ENCODE measurements around the gene BBOX1.

DNA sequence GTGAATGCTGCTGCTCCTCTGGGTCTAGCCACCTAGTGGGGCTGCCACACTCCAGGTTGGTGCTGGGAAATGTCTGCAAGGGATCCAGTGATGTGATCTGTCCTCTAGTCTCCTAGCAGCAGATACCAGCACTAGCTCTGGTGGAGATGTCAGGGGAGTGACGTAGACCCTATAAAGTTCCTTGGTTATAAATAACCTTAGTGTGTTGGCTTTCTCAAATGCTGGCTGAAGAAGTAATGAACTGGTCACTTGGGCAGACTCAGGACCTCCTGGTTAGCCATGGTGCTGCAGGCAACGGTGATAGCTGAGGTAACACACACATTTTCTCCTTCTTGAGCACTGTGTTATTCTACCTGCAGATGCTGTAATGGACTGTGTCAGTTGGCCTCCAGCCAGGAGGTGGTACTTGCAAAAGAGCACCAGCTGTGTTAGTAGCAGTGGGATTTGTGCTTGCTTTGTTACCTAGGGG is 35.5 kb downstream of the BBOX1 start:
- TF ChIP-seq, protein P1, sequence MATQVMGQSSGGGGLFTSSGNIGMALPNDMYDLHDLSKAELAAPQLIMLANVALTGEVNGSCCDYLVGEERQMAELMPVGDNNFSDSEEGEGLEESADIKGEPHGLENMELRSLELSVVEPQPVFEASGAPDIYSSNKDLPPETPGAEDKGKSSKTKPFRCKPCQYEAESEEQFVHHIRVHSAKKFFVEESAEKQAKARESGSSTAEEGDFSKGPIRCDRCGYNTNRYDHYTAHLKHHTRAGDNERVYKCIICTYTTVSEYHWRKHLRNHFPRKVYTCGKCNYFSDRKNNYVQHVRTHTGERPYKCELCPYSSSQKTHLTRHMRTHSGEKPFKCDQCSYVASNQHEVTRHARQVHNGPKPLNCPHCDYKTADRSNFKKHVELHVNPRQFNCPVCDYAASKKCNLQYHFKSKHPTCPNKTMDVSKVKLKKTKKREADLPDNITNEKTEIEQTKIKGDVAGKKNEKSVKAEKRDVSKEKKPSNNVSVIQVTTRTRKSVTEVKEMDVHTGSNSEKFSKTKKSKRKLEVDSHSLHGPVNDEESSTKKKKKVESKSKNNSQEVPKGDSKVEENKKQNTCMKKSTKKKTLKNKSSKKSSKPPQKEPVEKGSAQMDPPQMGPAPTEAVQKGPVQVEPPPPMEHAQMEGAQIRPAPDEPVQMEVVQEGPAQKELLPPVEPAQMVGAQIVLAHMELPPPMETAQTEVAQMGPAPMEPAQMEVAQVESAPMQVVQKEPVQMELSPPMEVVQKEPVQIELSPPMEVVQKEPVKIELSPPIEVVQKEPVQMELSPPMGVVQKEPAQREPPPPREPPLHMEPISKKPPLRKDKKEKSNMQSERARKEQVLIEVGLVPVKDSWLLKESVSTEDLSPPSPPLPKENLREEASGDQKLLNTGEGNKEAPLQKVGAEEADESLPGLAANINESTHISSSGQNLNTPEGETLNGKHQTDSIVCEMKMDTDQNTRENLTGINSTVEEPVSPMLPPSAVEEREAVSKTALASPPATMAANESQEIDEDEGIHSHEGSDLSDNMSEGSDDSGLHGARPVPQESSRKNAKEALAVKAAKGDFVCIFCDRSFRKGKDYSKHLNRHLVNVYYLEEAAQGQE (IDR thresholded peaks at IDR 0.05; ENCODE audit: insufficient read depth in 1 of 2, low read depth in 2 of 2, low read length in 2 of 2): no peak
- no peak for TF ChIP-seq POLR2AphosphoS5 (IDR thresholded peaks at IDR 0.05; ENCODE audit: low read depth, low read length)
- no peak for TF ChIP-seq SIN3A (IDR thresholded peaks at IDR 0.05; ENCODE audit: borderline replicate concordance, insufficient read depth, low read length)
